WTC11 (cell line): ENCODE measurements around the gene ANK2. TPM values are rescaled to one million over a fixed set of nuclear protein-coding genes. Genes with fewer than 3 reads are reported as not detected.

Experiments
- ATAC-seq: fragments of 200-7000 bp; cut with Tn5 transposase; 2 replicates; pipeline ENCODE4 v1.10.0; 2021; ENCODE audit warnings: mild to moderate bottlenecking, moderate library complexity
- CTCF ChIA-PET: fragments of 300-600 bp; sonication (Branson Sonifier 250); formaldehyde crosslinking; loops from one replicate; lab custom pipeline; 2021; ENCODE audit warnings: antibody characterized with exemption; lab: Charles Lee
- POLR2A ChIA-PET: fragments of 350-600 bp; sonication (Branson Sonifier 250); formaldehyde crosslinking; loops from one replicate; lab custom pipeline; 2021; ENCODE audit warnings: antibody characterized with exemption; lab: Charles Lee
- DNase-seq: peaks from one replicate; pipeline ENCODE4 v3.0.0; 2021; ENCODE audit warnings: low spot score
- H3K27ac Mint-ChIP-seq: 2 replicates; pipeline ENCODE4 v1.8.0; 2021; ENCODE audit warnings: mixed read lengths
- H3K27me3 Mint-ChIP-seq: 2 replicates; pipeline ENCODE4 v1.8.0; 2021; ENCODE audit warnings: low read depth, mild to moderate bottlenecking, moderate library complexity, mixed read lengths
- H3K36me3 Mint-ChIP-seq: 2 replicates; pipeline ENCODE4 v1.8.0; 2021; ENCODE audit warnings: mixed read lengths
- H3K4me1 Mint-ChIP-seq: 2 replicates; pipeline ENCODE4 v1.8.0; 2022; ENCODE audit warnings: mixed read lengths
- H3K4me3 Mint-ChIP-seq: 2 replicates; pipeline ENCODE4 v1.8.0; 2021; ENCODE audit warnings: mild to moderate bottlenecking, moderate library complexity, mixed read lengths
- H3K9me3 Mint-ChIP-seq: 2 replicates; pipeline ENCODE4 v1.8.0; 2021; ENCODE audit warnings: mixed read lengths
- AR ChIP-seq: fragments of 250-450 bp; sonication (Bioruptor Pico); IDR thresholded peaks from 2 replicates; pipeline ENCODE4 v1.9.0; 2021; ENCODE audit warnings: mild to moderate bottlenecking
- CDX4 ChIP-seq: fragments of 250-450 bp; sonication (Bioruptor Pico); IDR thresholded peaks from 2 replicates; pipeline ENCODE4 v1.9.0; 2021; ENCODE audit warnings: moderate library complexity, mild to moderate bottlenecking, inconsistent platforms, borderline replicate concordance
- E2F1 ChIP-seq: sonication (generic); formaldehyde crosslinking; IDR thresholded peaks from 2 replicates; pipeline ENCODE4 v1.8.0; 2022; ENCODE audit warnings: mild to moderate bottlenecking, missing genetic modification reagents
- FOXJ3 ChIP-seq: sonication (generic); formaldehyde crosslinking; IDR thresholded peaks from 2 replicates; pipeline ENCODE4 v1.9.0; 2021; ENCODE audit warnings: missing genetic modification reagents, mild to moderate bottlenecking, borderline replicate concordance
- MXD4 ChIP-seq: fragments of 250-450 bp; sonication (Bioruptor Pico); IDR thresholded peaks from 2 replicates; pipeline ENCODE4 v1.8.0; 2021; ENCODE audit warnings: mild to moderate bottlenecking, moderate library complexity, borderline replicate concordance
- NR2C2 ChIP-seq: sonication (generic); formaldehyde crosslinking; IDR thresholded peaks from 2 replicates; pipeline ENCODE4 v1.8.0; 2022; ENCODE audit warnings: mild to moderate bottlenecking, missing genetic modification reagents
- PRDM15 ChIP-seq: sonication (generic); formaldehyde crosslinking; IDR thresholded peaks from 2 replicates; pipeline ENCODE4 v1.8.0; 2022; ENCODE audit warnings: missing genetic modification reagents
- TEAD1 ChIP-seq: sonication (generic); formaldehyde crosslinking; IDR thresholded peaks from 2 replicates; pipeline ENCODE4 v1.8.0; 2022; ENCODE audit warnings: mild to moderate bottlenecking, missing genetic modification reagents
- USF1 ChIP-seq: sonication (generic); formaldehyde crosslinking; IDR thresholded peaks from 2 replicates; pipeline ENCODE4 v1.8.0; 2022; ENCODE audit warnings: mild to moderate bottlenecking, missing genetic modification reagents
- ZBTB43 ChIP-seq: sonication (generic); formaldehyde crosslinking; IDR thresholded peaks from 2 replicates; pipeline ENCODE4 v1.8.1; 2023; ENCODE audit warnings: mild to moderate bottlenecking, missing genetic modification reagents
- ZNF281 ChIP-seq: sonication (generic); formaldehyde crosslinking; IDR thresholded peaks from 2 replicates; pipeline ENCODE4 v1.8.0; 2023; ENCODE audit warnings: mild to moderate bottlenecking, missing genetic modification reagents
- ZNF532 ChIP-seq: fragments of 250-450 bp; sonication (Bioruptor Pico); IDR thresholded peaks from 2 replicates; pipeline ENCODE4 v1.9.0; 2021; ENCODE audit warnings: mild to moderate bottlenecking, borderline replicate concordance
- total RNA-seq: library from RNA; stranded (reverse); gene quantifications from 3 replicates; pipeline ENCODE4 v1.2.3, GENCODE V29; 2021

Gene ANK2
- total RNA-seq, 1 experiment from 2014 or later = 27.9 TPM

GRCh38 chr4:113071274-113071673 is 21.8 kb downstream of the ANK2 start (continued):
- TF ChIP-seq PRDM15 (CRISPR knock-in tag) (no peak), USF1 (no peak), NR2C2 (CRISPR knock-in tag) (no peak), ZBTB43 (CRISPR knock-in tag) (no peak), CDX4 (CRISPR knock-in tag) (no peak), FOXJ3 (CRISPR knock-in tag) (no peak)

- Mint-ChIP-seq H3K9me3 (no peaks in the 10 kb centered on the region), H3K4me1 (peaks cover 4% of the 10 kb centered on the region), H3K36me3 (no peaks in the 10 kb centered on the region), H3K27ac (no peak overlapping the region), H3K27me3 (peaks cover 8% of the 10 kb centered on the region), H3K4me3 (no peak overlapping the region)
- DNase-seq (no peak), ATAC-seq (no peak)
- ChIA-PET POLR2A (no interaction called here), CTCF (no interaction called here)
- TF ChIP-seq MXD4 (CRISPR knock-in tag) = no peak
- no peak for TF ChIP-seq E2F1 (CRISPR knock-in tag)
- TF ChIP-seq, all 79 proteins: peak for 0
Observed at GRCh38 chr4:113071805-113072204, 22.4 kb downstream of the ANK2 start.

GRCh38 chr4:113073451-113074005 is 24.1 kb downstream of the ANK2 start:
- Mint-ChIP-seq H3K27me3 (no peaks in the 10 kb centered on the region; the same call in 1 of the 2 replicates), H3K4me3 (no peak overlapping the region), H3K27ac (peak overlapping the region; percentile 15; the same call in 1 of the 2 replicates), H3K36me3 (no peaks in the 10 kb centered on the region), H3K9me3 (no peaks in the 10 kb centered on the region), H3K4me1 (peaks cover 10% of the 10 kb centered on the region)
- ATAC-seq (no peak), DNase-seq (no peak)
- POLR2A ChIA-PET = no interaction called here
- CTCF ChIA-PET = no interaction called here
- TF ChIP-seq ZNF532 (CRISPR knock-in tag) = no peak
- no peak for TF ChIP-seq ZNF281 (CRISPR knock-in tag)
- no peak for TF ChIP-seq AR (CRISPR knock-in tag)
- no peak for TF ChIP-seq TEAD1 (CRISPR knock-in tag)
- TF ChIP-seq MXD4 (CRISPR knock-in tag) = no peak
